GM12892 (cell line): ENCODE data around the gene CD99.

Experiments
- POLR2A ChIP-seq: IDR thresholded peaks from 2 replicates; pipeline ENCODE4 v1.6.1; 2011; ENCODE audit warnings: low read depth, low read length, control low read depth
- POLR2AphosphoS5 ChIP-seq: IDR thresholded peaks from 2 replicates; pipeline ENCODE4 v1.6.1; 2011; ENCODE audit warnings: low read depth, low read length, control low read depth
- TAF1 ChIP-seq: IDR thresholded peaks from 2 replicates; pipeline ENCODE4 v1.6.1; 2011; ENCODE audit warnings: low read depth, mild to moderate bottlenecking, control low read depth, low read length, borderline replicate concordance

DNA sequence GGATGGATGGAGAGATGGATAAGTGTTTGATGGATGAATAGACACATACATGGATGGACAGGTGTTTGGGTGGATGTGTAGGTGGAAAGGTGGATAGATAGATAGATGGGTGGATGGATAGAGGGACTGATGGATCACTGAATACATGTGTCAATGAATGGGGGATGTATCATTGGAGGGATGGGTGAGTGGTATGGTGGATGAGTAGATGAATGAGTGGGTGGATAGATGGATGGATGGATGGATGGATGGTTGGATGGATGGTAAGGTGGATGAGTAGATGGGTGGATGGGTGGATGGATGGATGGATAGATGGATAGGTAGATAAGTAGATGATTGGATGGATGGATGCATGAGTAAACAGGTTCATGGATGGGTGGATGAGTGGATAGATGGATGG lies 41.1 kb upstream of the CD99 start:
- TF ChIP-seq POLR2A (no peak), POLR2AphosphoS5 (no peak), TAF1 (no peak)
